ENCODE measurements around the gene ZSWIM8. TPM values are rescaled to one million over a fixed set of nuclear protein-coding genes. Genes with fewer than 3 reads are reported as not detected.

Gene ZSWIM8
- total and polyA plus RNA-seq, 10 of the 15 experiments (the other 5 are each of a cell fraction or from before 2014, with no cell fraction given): 7.8 to 47.1 (median 23.6) TPM

GRCh38 chr10:73843261-73843660 lies 57.9 kb downstream of the ZSWIM8 start:
- Histone ChIP-seq H3K9ac (ENCODE audit: control insufficient read depth, insufficient read depth, low read length) (no peak overlapping the region), H3K36me3 (ENCODE audit: control insufficient read depth in 2 of 2, insufficient read depth in 2 of 2, low read length in 1 of 2) (peaks cover 16% of the 10 kb centered on the region in 2 experiments; a peak in 3 of 4 replicates), H4K20me1 (ENCODE audit: control insufficient read depth, insufficient read depth) (no peaks in the 10 kb centered on the region), H3K4me1 (ENCODE audit: control insufficient read depth, insufficient read depth, low read length) (no peaks in the 10 kb centered on the region), H2AFZ (ENCODE audit: control insufficient read depth, low read depth, low read length) (no peak overlapping the region), H3K4me2 (ENCODE audit: control insufficient read depth, insufficient read depth) (no peak overlapping the region), H3K27me3 (replicated peaks in 1 of 2; ENCODE audit: control insufficient read depth in 2 of 2, insufficient read depth in 2 of 2, low read length in 1 of 2) (no peaks in the 10 kb centered on the region), H3K4me3 (no peak overlapping the region), H3K79me2 (ENCODE audit: control insufficient read depth, insufficient read depth, low read length) (no peaks in the 10 kb centered on the region), H3K9me3 (replicated peaks; ENCODE audit: control insufficient read depth, insufficient read depth, low read length) (no peaks in the 10 kb centered on the region), H3K27ac (ENCODE audit: control insufficient read depth, insufficient read depth) (no peak overlapping the region)
- CTCF ChIA-PET: interaction anchor here (12.4 kb wide), 1 partner anchor 35 kb away, joined by 440 read pairs; the partner anchor contains the start of gene CAMK2G
- SMC1A ChIA-PET (ENCODE audit: uncharacterized antibody, unreplicated experiment): interaction anchor here (11.4 kb wide), 1 partner anchor 36 kb away, joined by 270 read pairs; no protein-coding TSS in a partner anchor
- ATAC-seq (no peak), DNase-seq (ENCODE audit: low read depth, low spot score) (no peak), FAIRE-seq (no peak)
- in situ Hi-C loops (cut with MboI) (no loop called here), intact Hi-C loops (cut with micrococcal nuclease; ENCODE audit: unreplicated experiment) (no loop called here)
- TF ChIP-seq TCF7 (IDR thresholded peaks at IDR 0.05; ENCODE audit: borderline replicate concordance) (no peak), NR2C2 (IDR thresholded peaks at IDR 0.05; ENCODE audit: borderline replicate concordance, control insufficient read depth, insufficient read length, low read depth) (no peak), USF2 (IDR thresholded peaks at IDR 0.05; ENCODE audit: borderline replicate concordance, low read depth, low read length) (no peak), GATAD2B (conservative IDR thresholded peaks at IDR 0.05; ENCODE audit: low read depth) (no peak), EZH2 (IDR thresholded peaks at IDR 0.05; ENCODE audit: borderline replicate concordance, control insufficient read depth, low read depth, low read length) (no peak), CHD2 (IDR thresholded peaks at IDR 0.05; ENCODE audit: borderline replicate concordance, low read depth, low read length) (no peak), NFXL1 (IDR thresholded peaks at IDR 0.05; ENCODE audit: borderline replicate concordance) (no peak), ETV6 (conservative IDR thresholded peaks at IDR 0.05 in 1 of 2, IDR thresholded peaks at IDR 0.05 in 1 of 2; ENCODE audit: borderline replicate concordance in 1 of 2, low read depth in 1 of 2) (no peak)
- WGBS (ENCODE audit: insufficient coverage, insufficient replicate concordance, low lambda C conversion rate, missing lambda C conversion rate): 98% methylated on average over 5 of the region's 5 CpGs
- POLR2A ChIA-PET: no interaction called here
- RAD21 ChIA-PET (ENCODE audit: unreplicated experiment): interaction anchor here (1.6 to 11.6 kb wide), 2 partner anchors 34 to 113 kb away, joined by 5 to 299 read pairs; partner anchors contain the start of gene CAMK2G
- no TSS peak for BruUV-seq (replicated peaks)

All from GM12878 (cell line).